HAP-1 (cell line): ENCODE measurements around the gene GUK1.

Source experiments
- DNase-seq, 2 experiments: peaks; one replicate each; pipeline ENCODE4 v3.0.0-alpha.2; 2016 to 2020; ENCODE audit warnings: low spot score in 2 of 2
- H3K27me3 ChIP-seq: fragments of 250-450 bp; sonication (Bioruptor Pico); 2 replicates; pipeline ENCODE4 v1.5.1; 2020; ENCODE audit warnings: low read depth, mild to moderate bottlenecking, moderate library complexity
- H3K36me3 ChIP-seq: fragments of 250-450 bp; sonication (Bioruptor Pico); replicated peaks from 2 replicates; pipeline ENCODE4 v1.5.1; 2020; ENCODE audit warnings: mild to moderate bottlenecking
- H3K4me1 ChIP-seq: fragments of 250-450 bp; sonication (Bioruptor Pico); 2 replicates; pipeline ENCODE4 v1.5.1; 2020; ENCODE audit warnings: mild to moderate bottlenecking
- H3K4me3 ChIP-seq: fragments of 250-450 bp; sonication (Bioruptor Pico); 2 replicates; pipeline ENCODE4 v1.5.1; 2020; ENCODE audit warnings: mild to moderate bottlenecking, moderate library complexity
- H3K9me3 ChIP-seq: fragments of 250-450 bp; sonication (Bioruptor Pico); 2 replicates; pipeline ENCODE4 v1.5.1; 2020; ENCODE audit warnings: mild to moderate bottlenecking, moderate library complexity
- in situ Hi-C: fragments of 300-500 bp; cut with MboI; formaldehyde crosslinking; loops from 3 replicates; pipeline ENCODE4 v1.14.3; 2020; ENCODE audit warnings: low sequenced_read_pairs, inconsistent platforms, mixed read lengths

GUK1 gene

GRCh38 chr1:228125185-228125584, 14.9 kb upstream of the GUK1 start:
- Histone ChIP-seq H3K4me1 (no peaks in the 10 kb centered on the region), H3K9me3 (no peaks in the 10 kb centered on the region), H3K27me3 (0 out of 2 replicates have a peak, but pooled peaks cover 2% of the 10 kb centered on the region), H3K4me3 (no peak overlapping the region), H3K36me3 (no peaks in the 10 kb centered on the region)
- DNase-seq = no peak
- in situ Hi-C loops = no loop called here

- DNase-seq = no peak
- H3K4me1 ChIP-seq = no peaks in the 10 kb centered on the region
- H3K27me3 ChIP-seq = peaks cover 8% of the 10 kb centered on the region
- H3K4me3 ChIP-seq = no peak overlapping the region
- no peaks in the 10 kb centered on the region for H3K9me3 ChIP-seq
- no peaks in the 10 kb centered on the region for H3K36me3 ChIP-seq
- in situ Hi-C loops = loop anchor here (10.0 kb wide), 1 partner anchor 323 kb away; a partner anchor contains a TSS
Measured at GRCh38 chr1:228131766-228132165, 8.3 kb upstream of the GUK1 start.

- Histone ChIP-seq H3K4me3 (no peak overlapping the region), H3K27me3 (peaks cover 8% of the 10 kb centered on the region), H3K4me1 (0 out of 2 replicates have a peak, but pooled peaks cover 3% of the 10 kb centered on the region), H3K9me3 (no peaks in the 10 kb centered on the region), H3K36me3 (no peaks in the 10 kb centered on the region)
- no peak for DNase-seq
- in situ Hi-C loops = loop anchor here (10.0 kb wide), 1 partner anchor 320 kb away; a partner anchor contains a TSS
Measured at GRCh38 chr1:228134591-228134990, 5.5 kb upstream of the GUK1 start.

- no peak for DNase-seq
- in situ Hi-C loops = loop anchor here (10.0 kb wide), 1 partner anchor 318 kb away; a partner anchor contains a TSS
Measured at GRCh38 chr1:228136901-228137300, 3.2 kb upstream of the GUK1 start.

GRCh38 chr1:228139406-228139930, 611 bp upstream of the GUK1 start:
- in situ Hi-C loops = loop anchor here (10.0 kb wide), 1 partner anchor 315 kb away; a partner anchor contains a TSS
- Histone ChIP-seq H3K36me3 (peaks cover 13% of the 10 kb centered on the region), H3K4me3 (peak overlapping the region; percentile 98), H3K27me3 (peaks cover 8% of the 10 kb centered on the region), H3K4me1 (peaks cover 8% of the 10 kb centered on the region), H3K9me3 (no peaks in the 10 kb centered on the region)
- DNase-seq = no peak

More at GRCh38 chr1:228136901-228137300, 3.2 kb upstream of the GUK1 start:
- Histone ChIP-seq H3K4me1 (peaks cover 7% of the 10 kb centered on the region), H3K4me3 (no peak overlapping the region), H3K9me3 (no peaks in the 10 kb centered on the region), H3K27me3 (peaks cover 8% of the 10 kb centered on the region), H3K36me3 (peaks cover 9% of the 10 kb centered on the region)

- peaks cover 6% of the 10 kb centered on the region; the same call in 1 of the 2 replicates for H3K27me3 ChIP-seq
- no peaks in the 10 kb centered on the region for H3K9me3 ChIP-seq
- in situ Hi-C loops = no loop called here
- peaks cover 8% of the 10 kb centered on the region for H3K4me1 ChIP-seq
- peak overlapping the region; percentile 98 for H3K4me3 ChIP-seq
- H3K36me3 ChIP-seq = peaks cover 17% of the 10 kb centered on the region
- DNase-seq = no peak
Measured at GRCh38 chr1:228140724-228141225, 696 bp downstream of the GUK1 start.

GRCh38 chr1:228141226-228142044, 1.4 kb downstream of the GUK1 start:
- Histone ChIP-seq H3K9me3 (no peaks in the 10 kb centered on the region), H3K27me3 (peaks cover 2% of the 10 kb centered on the region; the same call in 1 of the 2 replicates), H3K4me3 (peak overlapping the region; percentile 98), H3K36me3 (peaks cover 17% of the 10 kb centered on the region), H3K4me1 (peaks cover 8% of the 10 kb centered on the region)
- in situ Hi-C loops = no loop called here
- peak in 1 of 2 experiments; percentile 45 for DNase-seq

- H3K27me3 ChIP-seq = no peaks in the 10 kb centered on the region; the same call in 1 of the 2 replicates
- no peaks in the 10 kb centered on the region for H3K9me3 ChIP-seq
- peak overlapping the region; percentile 98 for H3K4me3 ChIP-seq
- H3K4me1 ChIP-seq = peaks cover 8% of the 10 kb centered on the region
- in situ Hi-C loops = no loop called here
- no peak for DNase-seq
- peaks cover 20% of the 10 kb centered on the region for H3K36me3 ChIP-seq
Measured at GRCh38 chr1:228142155-228142691, 2.1 kb downstream of the GUK1 start.

- DNase-seq = no peak
- Histone ChIP-seq H3K27me3 (no peaks in the 10 kb centered on the region; the same call in 1 of the 2 replicates), H3K36me3 (peaks cover 24% of the 10 kb centered on the region), H3K4me1 (peaks cover 8% of the 10 kb centered on the region), H3K4me3 (no peak overlapping the region), H3K9me3 (no peaks in the 10 kb centered on the region)
- in situ Hi-C loops = no loop called here
Measured at GRCh38 chr1:228142701-228143136, 2.6 kb downstream of the GUK1 start.

- H3K36me3 ChIP-seq = peaks cover 26% of the 10 kb centered on the region
- in situ Hi-C loops = no loop called here
- peaks cover 8% of the 10 kb centered on the region for H3K4me1 ChIP-seq
- no peak overlapping the region for H3K4me3 ChIP-seq
- no peak for DNase-seq
- H3K9me3 ChIP-seq = no peaks in the 10 kb centered on the region
- no peaks in the 10 kb centered on the region for H3K27me3 ChIP-seq
Measured at GRCh38 chr1:228143480-228144192, 3.6 kb downstream of the GUK1 start.

GRCh38 chr1:228144193-228144992, 4.3 kb downstream of the GUK1 start:
- no peaks in the 10 kb centered on the region for H3K27me3 ChIP-seq
- no peaks in the 10 kb centered on the region for H3K9me3 ChIP-seq
- in situ Hi-C loops = no loop called here
- H3K36me3 ChIP-seq = peaks cover 29% of the 10 kb centered on the region
- peak in 1 of 2 experiments; percentile 15 for DNase-seq
- no peak overlapping the region for H3K4me3 ChIP-seq
- peaks cover 6% of the 10 kb centered on the region for H3K4me1 ChIP-seq

- DNase-seq = no peak
- in situ Hi-C loops = no loop called here
- H3K9me3 ChIP-seq = no peaks in the 10 kb centered on the region
- peaks cover 29% of the 10 kb centered on the region for H3K36me3 ChIP-seq
- no peak overlapping the region for H3K4me3 ChIP-seq
- H3K4me1 ChIP-seq = peaks cover 6% of the 10 kb centered on the region
- H3K27me3 ChIP-seq = no peaks in the 10 kb centered on the region
Measured at GRCh38 chr1:228144993-228145343, 4.9 kb downstream of the GUK1 start.
